Measurements from ENCODE around the gene FHIP1A.
A peak's percentile ranks its signal among the peaks of the same experiment; 100 is the strongest.

The FHIP1A gene

GRCh38 chr4:151408630-151409469 lies at the start of gene FHIP1A:
Gene FHIP1A (plus strand): TSS chr4:151409176. CDS start chr4:151566260, 157,084 bp downstream.
- ATAC-seq: peak; percentile 81
- TF ChIP-seq ZNF565 (CRISPR knock-in tag; conservative IDR thresholded peaks at IDR 0.05; ENCODE audit: low read depth): no peak
- TF ChIP-seq SNAI2 (CRISPR knock-in tag; IDR thresholded peaks at IDR 0.05): no peak
- no peak for TF ChIP-seq OSR1 (CRISPR knock-in tag; IDR thresholded peaks at IDR 0.05)
- TF ChIP-seq ZNF70 (CRISPR knock-in tag; IDR thresholded peaks at IDR 0.05): no peak
- no peak for TF ChIP-seq BACH2 (CRISPR knock-in tag; IDR thresholded peaks at IDR 0.05; ENCODE audit: borderline replicate concordance)
- TF ChIP-seq PPARA (CRISPR knock-in tag; IDR thresholded peaks at IDR 0.05; ENCODE audit: borderline replicate concordance): no peak
- no peak for TF ChIP-seq ZNF8 (CRISPR knock-in tag; IDR thresholded peaks at IDR 0.05)
- no peak for TF ChIP-seq GLIS3 (CRISPR knock-in tag; IDR thresholded peaks at IDR 0.05)
- no peak for TF ChIP-seq RARB (CRISPR knock-in tag; IDR thresholded peaks at IDR 0.05)
- TF ChIP-seq TCF4 (CRISPR knock-in tag; IDR thresholded peaks at IDR 0.05; ENCODE audit: borderline replicate concordance): no peak
- TF ChIP-seq ISL1 (CRISPR knock-in tag; IDR thresholded peaks at IDR 0.05): no peak
- TF ChIP-seq CREB5 (CRISPR knock-in tag; IDR thresholded peaks at IDR 0.05; ENCODE audit: low read depth): no peak
- no peak for TF ChIP-seq ZC3H10 (CRISPR knock-in tag; IDR thresholded peaks at IDR 0.05)

- no peak for ATAC-seq
- TF ChIP-seq TCF4 (CRISPR knock-in tag; IDR thresholded peaks at IDR 0.05; ENCODE audit: borderline replicate concordance): no peak
- no peak for TF ChIP-seq SNAI2 (CRISPR knock-in tag; IDR thresholded peaks at IDR 0.05)
- no peak for TF ChIP-seq CSRNP3 (CRISPR knock-in tag; IDR thresholded peaks at IDR 0.05)
- TF ChIP-seq ZFP3 (CRISPR knock-in tag; IDR thresholded peaks at IDR 0.05): no peak
- TF ChIP-seq PPARA (CRISPR knock-in tag; IDR thresholded peaks at IDR 0.05; ENCODE audit: borderline replicate concordance): no peak
- TF ChIP-seq BACH2 (CRISPR knock-in tag; IDR thresholded peaks at IDR 0.05; ENCODE audit: borderline replicate concordance): no peak
- no peak for TF ChIP-seq ZC3H10 (CRISPR knock-in tag; IDR thresholded peaks at IDR 0.05)
- TF ChIP-seq POU6F1 (CRISPR knock-in tag; IDR thresholded peaks at IDR 0.05; ENCODE audit: borderline replicate concordance, low read depth): no peak
- TF ChIP-seq PATZ1 (CRISPR knock-in tag; IDR thresholded peaks at IDR 0.05; ENCODE audit: borderline replicate concordance): no peak
Measured at GRCh38 chr4:151359576-151359975, 49.4 kb upstream of the FHIP1A start.

- no peak for ATAC-seq
- TF ChIP-seq ZNF70 (CRISPR knock-in tag; IDR thresholded peaks at IDR 0.05): no peak
- no peak for TF ChIP-seq BACH2 (CRISPR knock-in tag; IDR thresholded peaks at IDR 0.05; ENCODE audit: borderline replicate concordance)
- no peak for TF ChIP-seq ZC3H10 (CRISPR knock-in tag; IDR thresholded peaks at IDR 0.05)
- no peak for TF ChIP-seq ARNTL (CRISPR knock-in tag; IDR thresholded peaks at IDR 0.05; ENCODE audit: borderline replicate concordance, low read depth)
- TF ChIP-seq ESRRG (CRISPR knock-in tag; IDR thresholded peaks at IDR 0.05): no peak
- no peak for TF ChIP-seq ZFP30 (CRISPR knock-in tag; IDR thresholded peaks at IDR 0.05)
- TF ChIP-seq PPARA (CRISPR knock-in tag; IDR thresholded peaks at IDR 0.05; ENCODE audit: borderline replicate concordance): no peak
- no peak for TF ChIP-seq ISL1 (CRISPR knock-in tag; IDR thresholded peaks at IDR 0.05)
- no peak for TF ChIP-seq ZNF8 (CRISPR knock-in tag; IDR thresholded peaks at IDR 0.05)
- TF ChIP-seq GLIS3 (CRISPR knock-in tag; IDR thresholded peaks at IDR 0.05): no peak
- TF ChIP-seq SNAI2 (CRISPR knock-in tag; IDR thresholded peaks at IDR 0.05): no peak
- TF ChIP-seq CREB5 (CRISPR knock-in tag; IDR thresholded peaks at IDR 0.05; ENCODE audit: low read depth): no peak
- TF ChIP-seq POU6F1 (CRISPR knock-in tag; IDR thresholded peaks at IDR 0.05; ENCODE audit: borderline replicate concordance, low read depth): no peak
- no peak for TF ChIP-seq TCF4 (CRISPR knock-in tag; IDR thresholded peaks at IDR 0.05; ENCODE audit: borderline replicate concordance)
- TF ChIP-seq ZNF565 (CRISPR knock-in tag; conservative IDR thresholded peaks at IDR 0.05; ENCODE audit: low read depth): no peak
- TF ChIP-seq TOX (CRISPR knock-in tag; IDR thresholded peaks at IDR 0.05; ENCODE audit: borderline replicate concordance): no peak
- TF ChIP-seq TSHZ2 (CRISPR knock-in tag; IDR thresholded peaks at IDR 0.05): no peak
- no peak for TF ChIP-seq ZFP3 (CRISPR knock-in tag; IDR thresholded peaks at IDR 0.05)
Measured at GRCh38 chr4:151361126-151361525, 47.9 kb upstream of the FHIP1A start.
